ENCODE results near the gene ENO2. TPM values are rescaled to one million over a fixed set of nuclear protein-coding genes. Genes with fewer than 3 reads are reported as not detected.

ENO2 gene
- total RNA-seq, 1 donor from 2014 or later: 169 TPM

DNA sequence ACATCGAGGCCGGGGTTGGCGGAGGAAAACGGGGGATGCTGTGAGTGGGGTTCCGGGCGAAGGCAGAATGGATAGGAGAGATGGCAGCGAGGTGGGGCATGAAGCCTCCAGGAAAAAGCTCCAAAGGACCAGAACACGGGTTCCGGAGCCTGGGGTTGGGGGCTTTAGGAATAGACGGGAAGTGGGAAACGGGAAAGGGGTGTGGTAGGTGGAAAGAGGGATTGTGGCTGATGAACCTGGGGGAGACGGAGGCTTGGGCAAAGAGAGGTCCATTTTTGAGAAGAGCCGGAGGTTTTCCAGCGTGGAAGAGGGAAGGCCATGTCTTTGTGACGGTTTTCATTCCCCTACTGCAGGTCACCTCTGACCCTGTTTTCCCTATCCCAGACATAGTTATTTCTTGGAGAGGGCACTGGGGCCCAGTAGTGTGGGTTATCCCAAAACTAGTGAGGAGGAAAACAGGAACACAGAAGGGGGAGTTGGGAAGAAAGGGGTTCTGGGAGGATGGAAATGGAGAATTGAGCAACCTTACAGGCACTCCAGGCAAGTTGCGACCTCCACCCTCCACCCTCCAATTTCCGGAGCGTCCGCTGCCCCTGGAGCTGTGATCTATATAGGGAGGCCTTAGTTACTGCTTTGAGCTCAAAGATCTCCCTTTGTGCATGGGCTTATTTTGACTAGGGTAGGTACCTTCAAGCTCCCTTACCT, 14.5 kb downstream of the ENO2 start:
- FAIRE-seq: no peak
- DNase-seq (ENCODE audit: low spot score in 2 of 2): no peak

DNA sequence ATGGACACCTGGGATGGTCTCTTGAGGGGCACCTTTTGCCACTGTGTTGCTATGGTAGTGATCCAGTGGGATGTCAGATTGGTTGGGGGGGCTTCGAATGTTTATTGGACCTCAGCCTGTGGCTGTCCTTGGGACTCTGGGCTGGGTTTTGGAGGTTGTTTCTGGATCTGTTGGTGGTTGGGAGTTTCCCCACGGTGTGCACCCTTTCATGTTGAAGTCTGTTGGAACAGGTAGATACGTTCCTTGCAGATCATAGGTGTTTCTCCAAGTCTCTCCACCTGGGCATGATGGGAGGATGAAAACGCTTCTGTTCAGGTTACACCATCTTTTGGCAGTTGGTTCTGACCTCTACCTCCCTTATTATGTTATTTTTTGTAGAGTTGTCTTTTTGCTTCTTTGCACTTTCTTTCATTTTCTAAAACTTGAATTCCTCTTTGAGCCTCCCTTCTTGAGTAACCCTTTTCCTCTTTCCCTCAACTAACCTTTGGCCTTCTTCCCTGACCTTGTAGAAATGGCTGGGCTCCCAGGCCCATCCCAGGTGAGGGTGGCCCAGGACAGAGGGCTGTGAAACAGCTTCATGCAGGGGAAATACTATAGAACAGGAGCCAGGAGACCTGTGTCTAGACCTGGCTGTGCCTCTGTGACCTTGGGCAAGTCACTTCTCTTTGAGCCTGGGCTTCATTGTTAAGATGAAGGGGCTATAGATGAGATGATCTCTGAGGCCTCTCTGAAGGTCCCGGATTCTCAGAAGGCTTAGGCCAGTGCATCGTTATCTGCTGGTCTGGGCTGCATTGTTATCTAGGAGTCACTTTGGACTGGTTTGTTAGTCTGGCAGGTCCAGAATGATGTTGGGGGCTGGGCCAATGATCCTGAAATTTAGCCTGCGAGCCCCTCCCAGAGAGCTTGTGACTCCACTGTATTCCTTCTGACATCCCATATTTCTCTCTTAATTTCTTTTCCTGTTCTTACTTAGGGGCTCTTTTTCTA, 15.4 kb downstream of the ENO2 start:
- DNase-seq (ENCODE audit: low spot score in 2 of 2) (no peak), FAIRE-seq (no peak)

GRCh38 chr12:6932766-6933165, 18.4 kb downstream of the ENO2 start:
- FAIRE-seq: no peak
- DNase-seq (ENCODE audit: low spot score in 2 of 2): no peak

- FAIRE-seq (no peak), DNase-seq (ENCODE audit: low spot score in 2 of 2) (no peak)
Measured at GRCh38 chr12:6934110-6934509, 19.7 kb downstream of the ENO2 start.

DNA sequence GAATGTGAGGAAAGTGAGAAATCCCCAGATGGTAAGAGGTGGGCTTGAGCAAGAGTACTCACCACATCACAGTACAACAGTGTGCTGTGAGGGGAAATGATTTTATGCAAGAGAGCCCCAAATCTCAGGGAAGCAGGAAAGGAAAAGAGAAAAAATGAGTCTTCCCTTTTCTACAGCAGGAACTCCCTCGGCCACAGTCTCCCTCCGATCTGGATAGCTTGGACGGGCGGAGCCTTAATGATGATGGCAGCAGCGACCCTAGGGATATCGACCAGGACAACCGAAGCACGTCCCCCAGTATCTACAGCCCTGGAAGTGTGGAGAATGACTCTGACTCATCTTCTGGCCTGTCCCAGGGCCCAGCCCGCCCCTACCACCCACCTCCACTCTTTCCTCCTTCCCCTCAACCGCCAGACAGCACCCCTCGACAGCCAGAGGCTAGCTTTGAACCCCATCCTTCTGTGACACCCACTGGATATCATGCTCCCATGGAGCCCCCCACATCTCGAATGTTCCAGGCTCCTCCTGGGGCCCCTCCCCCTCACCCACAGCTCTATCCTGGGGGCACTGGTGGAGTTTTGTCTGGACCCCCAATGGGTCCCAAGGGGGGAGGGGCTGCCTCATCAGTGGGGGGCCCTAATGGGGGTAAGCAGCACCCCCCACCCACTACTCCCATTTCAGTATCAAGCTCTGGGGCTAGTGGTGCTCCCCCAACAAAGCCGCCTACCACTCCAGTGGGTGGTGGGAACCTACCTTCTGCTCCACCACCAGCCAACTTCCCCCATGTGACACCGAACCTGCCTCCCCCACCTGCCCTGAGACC, 21.2 kb downstream of the ENO2 start:
- FAIRE-seq: no peak
- DNase-seq (ENCODE audit: low spot score in 2 of 2): no peak

DNA sequence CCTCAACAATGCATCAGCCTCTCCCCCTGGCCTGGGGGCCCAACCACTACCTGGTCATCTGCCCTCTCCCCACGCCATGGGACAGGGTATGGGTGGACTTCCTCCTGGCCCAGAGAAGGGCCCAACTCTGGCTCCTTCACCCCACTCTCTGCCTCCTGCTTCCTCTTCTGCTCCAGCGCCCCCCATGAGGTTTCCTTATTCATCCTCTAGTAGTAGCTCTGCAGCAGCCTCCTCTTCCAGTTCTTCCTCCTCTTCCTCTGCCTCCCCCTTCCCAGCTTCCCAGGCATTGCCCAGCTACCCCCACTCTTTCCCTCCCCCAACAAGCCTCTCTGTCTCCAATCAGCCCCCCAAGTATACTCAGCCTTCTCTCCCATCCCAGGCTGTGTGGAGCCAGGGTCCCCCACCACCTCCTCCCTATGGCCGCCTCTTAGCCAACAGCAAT, 21.8 kb downstream of the ENO2 start:
- no peak for DNase-seq (ENCODE audit: low spot score in 2 of 2)
- no peak for FAIRE-seq

DNA sequence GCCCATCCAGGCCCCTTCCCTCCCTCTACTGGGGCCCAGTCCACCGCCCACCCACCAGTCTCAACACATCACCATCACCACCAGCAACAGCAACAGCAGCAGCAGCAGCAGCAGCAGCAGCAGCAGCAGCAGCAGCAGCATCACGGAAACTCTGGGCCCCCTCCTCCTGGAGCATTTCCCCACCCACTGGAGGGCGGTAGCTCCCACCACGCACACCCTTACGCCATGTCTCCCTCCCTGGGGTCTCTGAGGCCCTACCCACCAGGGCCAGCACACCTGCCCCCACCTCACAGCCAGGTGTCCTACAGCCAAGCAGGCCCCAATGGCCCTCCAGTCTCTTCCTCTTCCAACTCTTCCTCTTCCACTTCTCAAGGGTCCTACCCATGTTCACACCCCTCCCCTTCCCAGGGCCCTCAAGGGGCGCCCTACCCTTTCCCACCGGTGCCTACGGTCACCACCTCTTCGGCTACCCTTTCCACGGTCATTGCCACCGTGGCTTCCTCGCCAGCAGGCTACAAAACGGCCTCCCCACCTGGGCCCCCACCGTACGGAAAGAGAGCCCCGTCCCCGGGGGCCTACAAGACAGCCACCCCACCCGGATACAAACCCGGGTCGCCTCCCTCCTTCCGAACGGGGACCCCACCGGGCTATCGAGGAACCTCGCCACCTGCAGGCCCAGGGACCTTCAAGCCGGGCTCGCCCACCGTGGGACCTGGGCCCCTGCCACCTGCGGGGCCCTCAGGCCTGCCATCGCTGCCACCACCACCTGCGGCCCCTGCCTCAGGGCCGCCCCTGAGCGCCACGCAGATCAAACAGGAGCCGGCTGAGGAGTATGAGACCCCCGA, 22.5 kb downstream of the ENO2 start:
- FAIRE-seq: no peak
- DNase-seq (ENCODE audit: low spot score in 2 of 2): no peak

DNA sequence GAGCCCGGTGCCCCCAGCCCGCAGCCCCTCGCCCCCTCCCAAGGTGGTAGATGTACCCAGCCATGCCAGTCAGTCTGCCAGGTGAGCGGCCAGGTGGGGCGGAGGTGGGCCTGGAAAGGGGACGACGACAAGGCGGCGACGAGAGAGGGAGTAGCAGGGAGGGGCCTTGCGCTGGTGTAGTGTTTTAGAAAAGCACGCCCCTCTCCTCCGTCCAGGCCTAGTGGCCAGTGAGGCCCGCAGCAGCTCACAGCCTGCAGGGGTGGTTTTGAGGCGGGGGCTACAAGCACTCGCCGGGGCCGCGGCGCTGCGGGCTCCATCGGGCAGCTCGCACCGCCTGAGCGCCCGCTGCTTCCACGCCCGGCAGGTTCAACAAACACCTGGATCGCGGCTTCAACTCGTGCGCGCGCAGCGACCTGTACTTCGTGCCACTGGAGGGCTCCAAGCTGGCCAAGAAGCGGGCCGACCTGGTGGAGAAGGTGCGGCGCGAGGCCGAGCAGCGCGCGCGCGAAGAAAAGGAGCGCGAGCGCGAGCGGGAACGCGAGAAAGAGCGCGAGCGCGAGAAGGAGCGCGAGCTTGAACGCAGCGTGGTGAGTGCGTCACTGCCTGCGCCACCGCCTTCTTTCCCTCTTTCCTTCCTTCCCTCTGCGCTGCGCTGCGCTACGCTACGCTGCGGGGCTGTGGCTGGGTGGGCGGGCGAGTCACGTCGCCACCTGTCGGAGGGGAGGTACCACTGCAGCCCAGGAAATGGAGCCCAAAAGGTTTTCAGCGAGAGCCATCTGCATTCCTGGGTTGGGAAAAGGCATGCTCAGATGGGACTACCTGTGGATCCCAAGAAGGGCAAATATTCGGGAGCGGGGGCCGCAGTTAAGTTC, 23.3 kb downstream of the ENO2 start:
- FAIRE-seq (no peak), DNase-seq (ENCODE audit: low spot score in 2 of 2) (peak; percentile 87 to 89)

DNA sequence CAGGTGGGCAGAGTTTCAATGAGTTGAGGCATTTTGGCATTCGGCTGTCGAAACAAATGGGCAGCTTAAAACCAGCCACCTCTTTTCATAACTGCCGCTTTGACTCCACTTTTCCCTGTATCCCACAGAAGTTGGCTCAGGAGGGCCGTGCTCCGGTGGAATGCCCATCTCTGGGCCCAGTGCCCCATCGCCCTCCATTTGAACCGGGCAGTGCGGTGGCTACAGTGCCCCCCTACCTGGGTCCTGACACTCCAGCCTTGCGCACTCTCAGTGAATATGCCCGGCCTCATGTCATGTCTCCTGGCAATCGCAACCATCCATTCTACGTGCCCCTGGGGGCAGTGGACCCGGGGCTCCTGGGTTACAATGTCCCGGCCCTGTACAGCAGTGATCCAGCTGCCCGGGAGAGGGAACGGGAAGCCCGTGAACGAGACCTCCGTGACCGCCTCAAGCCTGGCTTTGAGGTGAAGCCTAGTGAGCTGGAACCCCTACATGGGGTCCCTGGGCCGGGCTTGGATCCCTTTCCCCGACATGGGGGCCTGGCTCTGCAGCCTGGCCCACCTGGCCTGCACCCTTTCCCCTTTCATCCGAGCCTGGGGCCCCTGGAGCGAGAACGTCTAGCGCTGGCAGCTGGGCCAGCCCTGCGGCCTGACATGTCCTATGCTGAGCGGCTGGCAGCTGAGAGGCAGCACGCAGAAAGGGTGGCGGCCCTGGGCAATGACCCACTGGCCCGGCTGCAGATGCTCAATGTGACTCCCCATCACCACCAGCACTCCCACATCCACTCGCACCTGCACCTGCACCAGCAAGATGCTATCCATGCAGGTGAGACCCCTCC, 24.2 kb downstream of the ENO2 start:
- FAIRE-seq: no peak
- no peak for DNase-seq (ENCODE audit: low spot score in 2 of 2)

DNA sequence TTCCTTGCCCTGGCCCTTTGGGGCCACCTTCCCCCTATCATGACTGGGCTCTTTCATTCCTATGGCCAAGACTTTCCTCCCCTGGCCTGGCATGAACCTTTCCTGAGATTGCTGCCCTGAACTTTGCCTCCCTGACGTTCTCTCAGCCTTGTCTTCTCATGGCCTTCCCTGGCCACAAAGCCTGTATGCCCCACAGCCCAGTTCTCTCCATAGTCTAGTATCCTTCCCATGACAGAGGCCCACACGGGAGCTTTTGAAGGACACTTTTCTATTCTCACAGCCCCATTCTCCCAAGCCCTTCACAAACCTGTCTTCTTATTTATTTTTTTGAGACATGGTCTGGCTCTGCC, 24.8 kb downstream of the ENO2 start:
- FAIRE-seq (no peak), DNase-seq (ENCODE audit: low spot score in 2 of 2) (no peak)

DNA sequence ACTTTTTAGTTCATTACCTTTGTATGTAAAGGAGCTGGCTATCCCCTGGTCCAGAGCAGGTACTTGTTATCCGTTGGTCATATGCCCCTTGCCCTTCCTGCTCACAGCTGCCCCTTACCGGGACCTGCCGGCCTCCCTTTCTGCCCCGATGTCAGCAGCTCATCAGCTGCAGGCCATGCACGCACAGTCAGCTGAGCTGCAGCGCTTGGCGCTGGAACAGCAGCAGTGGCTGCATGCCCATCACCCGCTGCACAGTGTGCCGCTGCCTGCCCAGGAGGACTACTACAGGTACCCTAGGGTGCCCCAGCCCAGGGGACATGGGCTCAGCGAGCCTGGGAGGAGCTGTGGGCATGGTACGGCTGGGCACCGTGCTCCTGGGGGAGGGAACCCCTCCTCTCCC, 26.9 kb downstream of the ENO2 start:
- DNase-seq (ENCODE audit: low spot score in 2 of 2) (no peak), FAIRE-seq (no peak)

GRCh38 chr12:6941782-6942181, 27.4 kb downstream of the ENO2 start:
- DNase-seq (ENCODE audit: low spot score in 2 of 2): no peak
- no peak for FAIRE-seq

GRCh38 chr12:6942331-6942665, 27.9 kb downstream of the ENO2 start:
- no peak for FAIRE-seq
- no peak for DNase-seq (ENCODE audit: low spot score in 2 of 2)

DNA sequence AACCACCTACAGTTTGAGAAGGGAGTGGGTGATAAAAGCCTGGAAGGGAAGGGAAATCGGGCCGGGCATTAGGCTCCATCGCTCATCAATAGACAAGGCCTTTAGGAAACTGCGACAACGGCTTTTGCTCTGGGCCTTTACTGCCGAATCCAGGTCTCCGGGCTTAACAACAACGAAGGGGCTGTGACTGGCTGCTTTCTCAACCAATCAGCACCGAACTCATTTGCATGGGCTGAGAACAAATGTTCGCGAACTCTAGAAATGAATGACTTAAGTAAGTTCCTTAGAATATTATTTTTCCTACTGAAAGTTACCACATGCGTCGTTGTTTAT, 29.0 kb downstream of the ENO2 start:
- peak; percentile 90 to 94 for DNase-seq (ENCODE audit: low spot score in 2 of 2)
- FAIRE-seq: peak; percentile 17

DNA sequence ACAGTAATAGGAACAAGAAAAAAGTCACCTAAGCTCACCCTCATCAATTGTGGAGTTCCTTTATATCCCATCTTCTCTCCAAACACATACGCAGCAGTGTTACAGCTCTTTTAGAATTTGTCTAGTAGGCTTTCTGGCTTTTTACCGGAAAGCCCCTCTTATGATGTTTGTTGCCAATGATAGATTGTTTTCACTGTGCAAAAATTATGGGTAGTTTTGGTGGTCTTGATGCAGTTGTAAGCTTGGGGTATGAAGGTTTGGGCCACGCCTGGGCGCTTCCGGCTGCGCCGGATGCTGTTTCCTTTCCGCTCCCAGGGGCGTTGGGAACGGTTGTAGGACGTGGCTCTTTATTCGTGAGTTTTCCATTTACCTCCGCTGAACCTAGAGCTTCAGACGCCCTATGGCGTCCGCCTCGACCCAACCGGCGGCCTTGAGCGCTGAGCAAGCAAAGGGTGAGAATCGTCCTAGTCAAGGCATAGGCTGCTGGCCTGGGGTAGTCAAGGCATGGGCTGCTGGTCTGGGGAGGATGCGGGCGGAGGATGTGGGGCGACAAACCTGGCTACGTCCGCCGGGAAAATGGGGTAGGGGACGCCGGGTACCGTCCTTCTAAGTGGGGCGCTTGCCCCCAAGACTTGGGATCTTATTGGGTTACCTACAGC, 29.5 kb downstream of the ENO2 start, which contains the start of the genes C12orf57 and RNU7-1:
Gene C12orf57, plus strand, starts transcription at position 301 of the 659 bp plus-strand sequence. Its CDS starts 100 bp downstream, at position 401.
Gene RNU7-1, plus strand, starts transcription at position 95 of the 659 bp plus-strand sequence.
- DNase-seq (ENCODE audit: low spot score in 2 of 2): peak; percentile 77 to 80
- FAIRE-seq: no peak

GRCh38 chr12:6944381-6945186, 30.2 kb downstream of the ENO2 start:
- DNase-seq (ENCODE audit: low spot score in 2 of 2): peak; percentile 85 to 89
- no peak for FAIRE-seq

- FAIRE-seq: no peak
- DNase-seq (ENCODE audit: low spot score in 2 of 2): no peak
Measured at GRCh38 chr12:6945613-6946012, 31.2 kb downstream of the ENO2 start.

All from frontal cortex (tissue), 4 donors.